Stomach smooth muscle (tissue), 2 donors: ENCODE measurements around the gene FGFR2.
A peak's percentile ranks its signal among the peaks of the same experiment; 100 is the strongest.

Experiments used
- H3K27ac ChIP-seq: one replicate; pipeline ENCODE4 v1.7.0; 2013; ENCODE audit warnings: mild to moderate bottlenecking, low read length, inconsistent platforms
- H3K27me3 ChIP-seq, 2 donors: one replicate each; pipeline ENCODE4 v1.7.0; 2013; ENCODE audit warnings: low read length in 2 of 2; ENCODE audit not compliant: insufficient read depth in 2 of 2, control insufficient read depth in 1 of 2
- H3K36me3 ChIP-seq, 2 donors: one replicate each; pipeline ENCODE4 v1.7.0; 2013; ENCODE audit warnings: low read length in 2 of 2; ENCODE audit not compliant: control insufficient read depth in 2 of 2, insufficient read depth in 2 of 2
- H3K4me1 ChIP-seq: one replicate; pipeline ENCODE4 v1.7.0; 2013; ENCODE audit warnings: low read length; ENCODE audit not compliant: control insufficient read depth, insufficient read depth
- H3K4me3 ChIP-seq, 2 donors: one replicate each; pipeline ENCODE4 v1.7.0; 2013; ENCODE audit warnings: low read length in 2 of 2
- H3K9ac ChIP-seq, 2 donors: one replicate each; pipeline ENCODE4 v1.7.0; 2013; ENCODE audit warnings: low read length in 2 of 2, mild to moderate bottlenecking in 1 of 2
- H3K9me3 ChIP-seq, 2 donors: one replicate each; pipeline ENCODE4 v1.7.0; 2013; ENCODE audit warnings: low read length in 2 of 2; ENCODE audit not compliant: control insufficient read depth in 2 of 2
- donor health status: healthy.
- donor health status: Pancreatic carcinoma.

Gene FGFR2

GRCh38 chr10:121464517-121464916 lies 133.7 kb downstream of the FGFR2 start:
- Histone ChIP-seq H3K4me3 (no peak overlapping the region), H3K9ac (no peak overlapping the region), H3K36me3 (no peaks in the 10 kb centered on the region), H3K9me3 (no peaks in the 10 kb centered on the region), H3K27me3 (no peaks in the 10 kb centered on the region), H3K27ac (no peak overlapping the region), H3K4me1 (peaks cover 11% of the 10 kb centered on the region)

- Histone ChIP-seq H3K27ac (no peak overlapping the region), H3K27me3 (no peaks in the 10 kb centered on the region), H3K9me3 (no peaks in the 10 kb centered on the region), H3K4me3 (no peak overlapping the region), H3K36me3 (no peaks in the 10 kb centered on the region), H3K9ac (no peak overlapping the region), H3K4me1 (peaks cover 19% of the 10 kb centered on the region)
Observed at GRCh38 chr10:121462955-121463354, 135.3 kb downstream of the FGFR2 start.

GRCh38 chr10:121462281-121462680 lies 136.0 kb downstream of the FGFR2 start:
- no peaks in the 10 kb centered on the region for H3K36me3 ChIP-seq
- H3K9ac ChIP-seq: no peak overlapping the region
- H3K4me3 ChIP-seq: no peak overlapping the region
- H3K9me3 ChIP-seq: no peaks in the 10 kb centered on the region
- H3K27me3 ChIP-seq: no peaks in the 10 kb centered on the region
- peaks cover 19% of the 10 kb centered on the region for H3K4me1 ChIP-seq
- H3K27ac ChIP-seq: no peak overlapping the region

GRCh38 chr10:121461307-121461706 lies 136.9 kb downstream of the FGFR2 start:
- Histone ChIP-seq H3K27ac (no peak overlapping the region), H3K9ac (no peak overlapping the region), H3K36me3 (no peaks in the 10 kb centered on the region), H3K27me3 (no peaks in the 10 kb centered on the region), H3K4me3 (no peak overlapping the region), H3K9me3 (no peaks in the 10 kb centered on the region), H3K4me1 (peaks cover 19% of the 10 kb centered on the region)

GRCh38 chr10:121460733-121461132 lies 137.5 kb downstream of the FGFR2 start:
- H3K27ac ChIP-seq: peak overlapping the region; percentile 60

GRCh38 chr10:121459622-121460453 lies 138.4 kb downstream of the FGFR2 start:
- H3K4me3 ChIP-seq: peak overlapping the region in 1 of 2 donors; percentile 52
- H3K9ac ChIP-seq: peak overlapping the region; percentile 13 to 30
- H3K4me1 ChIP-seq: peaks cover 21% of the 10 kb centered on the region
- H3K36me3 ChIP-seq: no peaks in the 10 kb centered on the region
- peak overlapping the region; percentile 60 for H3K27ac ChIP-seq
- H3K27me3 ChIP-seq: no peaks in the 10 kb centered on the region
- H3K9me3 ChIP-seq: no peaks in the 10 kb centered on the region

More at GRCh38 chr10:121460733-121461132, 137.5 kb downstream of the FGFR2 start:
- H3K9me3 ChIP-seq: no peaks in the 10 kb centered on the region
- no peak overlapping the region for H3K4me3 ChIP-seq
- H3K36me3 ChIP-seq: no peaks in the 10 kb centered on the region
- peaks cover 19% of the 10 kb centered on the region for H3K4me1 ChIP-seq
- H3K27me3 ChIP-seq: no peaks in the 10 kb centered on the region
- H3K9ac ChIP-seq: no peak overlapping the region

DNA sequence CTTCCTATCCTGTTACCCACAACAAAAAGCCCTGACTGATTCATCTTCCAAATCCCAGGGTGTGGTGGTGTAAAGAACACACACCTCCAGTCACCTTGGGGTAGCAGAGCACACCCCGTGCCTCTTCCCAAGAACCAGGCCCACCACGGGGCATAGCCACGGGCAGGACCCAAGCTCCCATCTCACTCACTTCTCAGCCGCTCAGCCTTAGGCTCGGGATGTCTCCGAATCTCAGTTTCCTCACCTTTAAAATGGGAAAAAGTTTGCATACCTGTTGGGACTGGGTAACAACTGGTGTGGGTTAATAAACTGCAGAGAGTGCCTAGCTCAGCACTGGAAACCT lies 139.0 kb downstream of the FGFR2 start:
- Histone ChIP-seq H3K36me3 (no peaks in the 10 kb centered on the region), H3K4me3 (peak overlapping the region in 1 of 2 donors; percentile 52), H3K27ac (peak overlapping the region; percentile 60), H3K4me1 (peaks cover 21% of the 10 kb centered on the region), H3K27me3 (no peaks in the 10 kb centered on the region), H3K9ac (peak overlapping the region in 1 of 2 donors; percentile 30), H3K9me3 (no peaks in the 10 kb centered on the region)

DNA sequence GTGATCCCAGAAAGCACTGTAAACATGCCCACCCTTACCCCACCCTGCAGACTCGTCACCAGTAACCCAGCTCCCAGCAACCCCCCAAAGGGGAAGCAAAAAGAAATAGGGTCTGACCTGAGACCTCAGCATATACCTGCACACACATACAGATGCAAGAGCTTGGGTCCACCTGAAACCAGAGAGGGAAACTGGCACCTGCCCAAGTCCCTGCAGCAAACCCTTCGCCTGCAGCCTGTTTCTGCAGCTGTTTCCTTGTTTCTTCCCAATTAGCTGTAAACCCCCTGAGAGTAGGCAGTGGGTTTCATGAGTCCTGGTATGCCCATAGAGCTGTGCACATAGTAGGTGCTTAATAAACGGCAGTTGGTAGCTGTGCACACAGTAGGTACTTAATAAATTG lies 140.5 kb downstream of the FGFR2 start:
- Histone ChIP-seq H3K9me3 (no peaks in the 10 kb centered on the region), H3K27ac (no peak overlapping the region), H3K4me1 (peaks cover 21% of the 10 kb centered on the region), H3K4me3 (no peak overlapping the region), H3K27me3 (no peaks in the 10 kb centered on the region), H3K36me3 (no peaks in the 10 kb centered on the region), H3K9ac (no peak overlapping the region)

- Histone ChIP-seq H3K36me3 (no peaks in the 10 kb centered on the region), H3K4me1 (peaks cover 18% of the 10 kb centered on the region), H3K4me3 (no peak overlapping the region), H3K9me3 (no peaks in the 10 kb centered on the region), H3K27ac (no peak overlapping the region), H3K27me3 (no peaks in the 10 kb centered on the region), H3K9ac (no peak overlapping the region)
Observed at GRCh38 chr10:121455377-121455776, 142.9 kb downstream of the FGFR2 start.

DNA sequence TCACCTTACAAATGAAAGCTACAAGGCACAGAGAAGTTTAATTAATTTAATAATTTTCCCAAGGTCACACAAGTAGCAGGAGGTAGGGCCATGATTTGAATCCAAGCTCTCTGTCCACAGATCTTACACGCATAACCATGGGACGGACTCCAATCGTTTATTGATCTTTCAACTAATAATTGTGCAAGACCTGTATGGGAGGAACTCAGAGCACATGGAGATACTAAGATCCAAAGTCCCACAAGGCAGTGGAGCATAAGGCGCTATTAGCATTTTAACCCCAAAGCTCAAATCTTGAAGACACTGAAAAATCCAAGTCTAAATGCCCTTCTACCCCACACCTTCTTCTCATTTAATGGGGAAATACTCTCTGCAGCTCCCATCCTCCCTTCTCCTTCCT lies 143.5 kb downstream of the FGFR2 start:
- Histone ChIP-seq H3K27ac (no peak overlapping the region), H3K36me3 (no peaks in the 10 kb centered on the region), H3K27me3 (no peaks in the 10 kb centered on the region), H3K9me3 (no peaks in the 10 kb centered on the region), H3K4me3 (no peak overlapping the region), H3K9ac (no peak overlapping the region), H3K4me1 (peaks cover 12% of the 10 kb centered on the region)

GRCh38 chr10:121453160-121453559 lies 145.1 kb downstream of the FGFR2 start:
- H3K27ac ChIP-seq: no peak overlapping the region

More at GRCh38 chr10:121453160-121453559, 145.1 kb downstream of the FGFR2 start:
- Histone ChIP-seq H3K9me3 (no peaks in the 10 kb centered on the region), H3K9ac (no peak overlapping the region), H3K4me3 (no peak overlapping the region), H3K4me1 (peaks cover 2% of the 10 kb centered on the region), H3K27me3 (no peaks in the 10 kb centered on the region), H3K36me3 (no peaks in the 10 kb centered on the region)
